ENCODE measurements around the gene CLRN2.

- TF ChIP-seq EZH2 (IDR thresholded peaks at IDR 0.05; ENCODE audit: low read length, unreplicated experiment) (no peak), CTCF (conservative IDR thresholded peaks at IDR 0.05; ENCODE audit: low read depth, low read length) (no peak)
Observed at GRCh38 chr4:17531538-17532285, 16.7 kb downstream of the CLRN2 start.
